Heart right ventricle (tissue), 16 donors: ENCODE results near the gene RAI1. TPM values are rescaled to one million over a fixed set of nuclear protein-coding genes. Genes with fewer than 3 reads are reported as not detected.

Experiments used
- ATAC-seq, 8 donors: fragments of 200-7000 bp; cut with Tn5 transposase; one replicate each; pipeline ENCODE4 v1.9.1; 2020; ENCODE audit warnings: mild to moderate bottlenecking in 8 of 8, moderate library complexity in 8 of 8, moderate number of reproducible peaks in 1 of 8
- DNase-seq, 2 donors: peaks; one replicate each; pipeline ENCODE4 v3.0.0-alpha.2; 2020
- H3K27ac ChIP-seq, 10 donors: fragments of 200-600 bp; sonication (generic) in 2 of 10; one replicate each; pipeline versions ENCODE4 v1.5.0 to v1.8.0; 2020 to 2022; ENCODE audit warnings: mild to moderate bottlenecking in 3 of 10
- H3K27me3 ChIP-seq, 7 donors: fragments of 200-600 bp; one replicate each; pipeline ENCODE4 v1.8.0; 2021 to 2022; ENCODE audit warnings: mild to moderate bottlenecking in 2 of 7
- H3K36me3 ChIP-seq, 9 donors: fragments of 200-600 bp; sonication (generic) in 1 of 9; one replicate each; pipeline versions ENCODE4 v1.5.0 to v1.8.0; 2020 to 2022; ENCODE audit warnings: mild to moderate bottlenecking in 2 of 9
- H3K4me1 ChIP-seq, 9 donors: fragments of 200-600 bp; sonication (generic) in 1 of 9; one replicate each; pipeline versions ENCODE4 v1.5.0 to v1.8.0; 2020 to 2022; ENCODE audit warnings: mild to moderate bottlenecking in 4 of 9
- H3K4me3 ChIP-seq, 10 donors: fragments of 200-600 bp; sonication (generic) in 2 of 10; one replicate each; pipeline versions ENCODE4 v1.5.0 to v1.8.0; 2020 to 2022; ENCODE audit warnings: mild to moderate bottlenecking in 7 of 10, moderate library complexity in 2 of 10
- H3K9me3 ChIP-seq, 11 donors: fragments of 200-600 bp in 10 of 11; sonication (generic) in 2 of 11; one replicate each; pipeline versions ENCODE4 v1.5.0 to v1.8.0; 2013 to 2022; ENCODE audit warnings: mild to moderate bottlenecking in 2 of 11, control low read depth in 1 of 11, moderate library complexity in 1 of 11
- WGBS, 2 donors: extraction: QIAGEN DNeasy Blood & Tissue Kit; methylation state at CpG; one replicate each; pipeline ENCODE4 v1.1.7; 2013; ENCODE audit warnings: inconsistent platforms in 1 of 2; 5-methylcytosine and 5-hydroxymethylcytosine counted together
- intact Hi-C, 10 donors: fragments of 100-400 bp; cut with DNase I; formaldehyde crosslinking; loops; one replicate each; pipeline versions ENCODE4 v1.11.1 to v1.14.2; 2022
- polyA plus RNA-seq, 2 donors: library from polyadenylated mRNA; stranded (reverse); fragments of 200-250 nt; gene quantifications; one replicate each; pipeline ENCODE4 v1.2.3, GENCODE V29; 2013
- total RNA-seq, 10 donors: library from RNA; stranded (reverse); fragmentation: NEBNext Ultra II Directional in 3 of 10; extraction: Animal tissue kit (Norgen Biotek cat#: 25700) in 3 of 10; gene quantifications; one replicate each; pipeline versions ENCODE4 v1.2.1 to v1.2.4, GENCODE V29; 2021 to 2023
- TF ChIP-seq, protein P1 (sequence below), 9 donors: fragments of 200-600 bp; sonication (generic) in 2 of 9; IDR thresholded peaks; one replicate each; pipeline versions ENCODE4 v1.5.0 to v1.8.0; 2021 to 2022; ENCODE audit warnings: antibody characterized with exemption in 9 of 9, mild to moderate bottlenecking in 5 of 9, moderate library complexity in 1 of 9
- donor health status: Arrhythmogenic right ventricular cardiomyopathy.
- donor health status: ischemic (EF 13 %, LVEDD 7.1; RV severe dilation, severe dysfunction).
- donor health status: healthy with polysubstance abuse.
- donor health status: DM: no; HTN: yes; CAD: no.
- donor health status: DM: no; HTN: no; CAD: no.
- donor health status: ischemic (EF 25% LVEDD 6.9; RV normal size, moderate dysfunction).
- donor health status: ischemic (EF 25% LVEDD 5.7; RV mildly dilated, moderate dysfunction).
- donor health status: healthy.
- donor health status: DM: yes; HTN: yes; CAD: no.
- donor health status: Ischemic cardiomyopathy.
- donor health status: ischemic (EF 35%, LVEDD 5.7; RV mildly dilated, moderate dysfunction).
- donor health status: nonischemic (EF 11% LVEDD 7.7; RV severe dilation, severe dysfunction).
- donor health status: DM: yes; HTN: yes; CAD: no.
- donor health status: PGD.
- donor health status: ischemic (EF 29% LVEDD 5.4; RV normal size, mild dysfunction).
- donor health status: nonischemic (EF 23%, LVEDD 6.1; RV moderate dilation, normal function).

The RAI1 gene
- total and polyA plus RNA-seq, 12 donors = 13.8 to 32.0 (median 19.8) TPM

DNA sequence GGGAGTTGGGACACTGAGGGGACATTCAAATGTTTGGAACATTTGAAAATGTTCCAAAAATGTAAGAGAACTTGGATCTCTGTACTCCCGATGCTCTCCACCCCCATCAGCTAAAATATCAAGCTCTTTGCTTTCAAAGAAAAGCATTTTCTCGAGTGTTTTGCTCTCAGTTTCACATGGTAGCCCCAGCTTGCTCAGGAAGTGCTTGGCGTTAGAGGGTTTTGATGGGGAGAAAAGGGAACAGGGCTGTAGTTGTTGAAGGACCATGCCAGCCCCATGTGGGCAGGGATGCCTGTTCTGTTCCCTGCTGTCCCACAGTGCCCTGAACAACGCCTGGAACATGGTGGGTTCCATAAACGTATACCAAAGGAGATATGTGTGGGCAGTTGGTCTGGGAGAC lies 37.0 kb downstream of the RAI1 start:
- intact Hi-C loops = no loop called here
- Histone ChIP-seq H3K9me3 (no peaks in the 10 kb centered on the region), H3K27me3 (peaks cover 0 to 18% (median 0%) of the 10 kb centered on the region in 7 donors), H3K4me1 (peaks cover 2 to 79% (median 38%) of the 10 kb centered on the region in 9 donors), H3K4me3 (no peak overlapping the region), H3K27ac (no peak overlapping the region), H3K36me3 (no peaks in the 10 kb centered on the region)
- 71 to 84% methylated on average over 5 of the region's 5 CpGs for WGBS, 2 donors
- ATAC-seq = no peak
- no peak for DNase-seq
- TF ChIP-seq, protein P1, sequence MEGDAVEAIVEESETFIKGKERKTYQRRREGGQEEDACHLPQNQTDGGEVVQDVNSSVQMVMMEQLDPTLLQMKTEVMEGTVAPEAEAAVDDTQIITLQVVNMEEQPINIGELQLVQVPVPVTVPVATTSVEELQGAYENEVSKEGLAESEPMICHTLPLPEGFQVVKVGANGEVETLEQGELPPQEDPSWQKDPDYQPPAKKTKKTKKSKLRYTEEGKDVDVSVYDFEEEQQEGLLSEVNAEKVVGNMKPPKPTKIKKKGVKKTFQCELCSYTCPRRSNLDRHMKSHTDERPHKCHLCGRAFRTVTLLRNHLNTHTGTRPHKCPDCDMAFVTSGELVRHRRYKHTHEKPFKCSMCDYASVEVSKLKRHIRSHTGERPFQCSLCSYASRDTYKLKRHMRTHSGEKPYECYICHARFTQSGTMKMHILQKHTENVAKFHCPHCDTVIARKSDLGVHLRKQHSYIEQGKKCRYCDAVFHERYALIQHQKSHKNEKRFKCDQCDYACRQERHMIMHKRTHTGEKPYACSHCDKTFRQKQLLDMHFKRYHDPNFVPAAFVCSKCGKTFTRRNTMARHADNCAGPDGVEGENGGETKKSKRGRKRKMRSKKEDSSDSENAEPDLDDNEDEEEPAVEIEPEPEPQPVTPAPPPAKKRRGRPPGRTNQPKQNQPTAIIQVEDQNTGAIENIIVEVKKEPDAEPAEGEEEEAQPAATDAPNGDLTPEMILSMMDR (IDR thresholded peaks at IDR 0.05) = no peak

DNA sequence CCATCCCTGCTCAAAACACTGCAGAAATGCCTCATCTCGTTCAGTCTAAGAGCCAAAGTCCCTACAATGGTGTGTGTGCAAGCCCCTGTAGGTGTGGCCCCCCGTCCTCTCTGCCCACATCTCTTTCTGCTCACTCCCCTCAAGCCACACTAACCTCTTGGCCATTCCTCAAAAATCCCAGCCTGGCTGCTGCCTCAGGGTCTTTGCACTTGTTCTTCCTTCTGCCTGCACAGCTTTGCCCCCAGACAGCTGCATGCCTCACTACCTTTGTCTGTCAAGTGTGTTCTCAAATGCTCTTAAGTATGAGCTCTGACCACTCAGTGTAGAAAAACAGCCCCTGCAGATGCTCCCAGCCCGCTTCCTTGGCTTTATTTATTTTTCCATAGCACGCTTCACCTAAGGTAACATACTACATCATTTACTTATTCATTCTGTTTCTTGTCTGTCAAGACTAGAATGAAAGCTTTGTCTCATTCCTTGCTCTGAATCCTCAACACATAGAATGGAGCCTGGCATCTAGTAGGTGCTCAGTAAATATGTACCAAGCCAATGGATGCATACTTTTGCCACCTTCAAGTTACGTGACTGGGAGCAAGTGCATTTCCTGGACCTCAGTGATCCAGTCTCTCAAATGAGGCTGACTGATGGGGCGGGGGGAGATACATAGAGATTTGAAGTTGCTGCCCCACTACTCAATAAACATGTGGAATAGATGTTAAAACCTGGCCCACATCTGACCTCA lies 38.1 kb downstream of the RAI1 start:
- Histone ChIP-seq H3K27me3 (peaks cover 0 to 29% (median 0%) of the 10 kb centered on the region in 7 donors), H3K9me3 (no peaks in the 10 kb centered on the region), H3K4me3 (no peak overlapping the region), H3K4me1 (peaks cover under 1 to 77% (median 27%) of the 10 kb centered on the region in 9 donors), H3K36me3 (no peaks in the 10 kb centered on the region), H3K27ac (peak overlapping the region in 6 of 10 donors; percentile 5 to 59 (median 44))
- TF ChIP-seq, protein P1 (IDR thresholded peaks at IDR 0.05) = no peak
- intact Hi-C loops = no loop called here
- no peak for DNase-seq
- no peak for ATAC-seq
- WGBS, 2 donors = 92% methylated on average over 6 of the region's 6 CpGs

DNA sequence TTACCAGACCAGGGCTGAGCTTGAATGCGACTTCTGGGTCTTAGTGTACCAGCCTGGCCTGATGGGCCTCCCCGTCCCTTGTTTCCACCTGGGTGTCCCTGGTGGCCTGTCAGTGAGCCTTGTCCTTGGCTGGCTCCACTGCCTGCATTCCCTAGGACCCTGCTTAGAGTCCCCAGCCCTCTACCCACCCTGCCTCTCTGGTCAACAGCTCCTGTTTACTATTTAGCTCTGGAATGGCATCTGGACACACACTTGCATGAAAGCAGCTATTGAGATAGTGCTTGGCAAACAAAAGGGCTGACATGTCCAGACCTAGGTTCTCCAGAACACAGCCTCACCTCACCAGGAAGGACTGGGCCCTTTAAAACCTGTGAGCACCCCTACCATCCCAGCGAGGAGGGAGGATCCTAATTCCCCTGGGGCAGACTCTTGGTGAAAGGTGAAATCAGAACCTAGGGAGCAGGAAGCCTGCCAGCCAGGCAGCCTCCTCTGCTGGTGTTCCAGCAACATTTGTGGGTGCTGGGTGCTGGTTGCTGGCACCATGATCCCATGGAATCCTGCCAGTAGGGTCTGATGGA lies 38.8 kb downstream of the RAI1 start:
- H3K27ac ChIP-seq = peak overlapping the region in 6 of 10 donors; percentile 5 to 59 (median 44)
- TF ChIP-seq, protein P1 (IDR thresholded peaks at IDR 0.05) = no peak
- H3K4me1 ChIP-seq = peaks cover 2 to 78% (median 27%) of the 10 kb centered on the region in 9 donors
- intact Hi-C loops = no loop called here
- no peak for DNase-seq
- ATAC-seq = peak in 1 of 8 donors; percentile 39
- no peaks in the 10 kb centered on the region for H3K9me3 ChIP-seq
- no peak overlapping the region for H3K4me3 ChIP-seq
- peaks cover 0 to 33% (median 0%) of the 10 kb centered on the region in 7 donors for H3K27me3 ChIP-seq
- H3K36me3 ChIP-seq = no peaks in the 10 kb centered on the region
- 46 to 74% methylated on average over 3 of the region's 3 CpGs for WGBS, 2 donors

DNA sequence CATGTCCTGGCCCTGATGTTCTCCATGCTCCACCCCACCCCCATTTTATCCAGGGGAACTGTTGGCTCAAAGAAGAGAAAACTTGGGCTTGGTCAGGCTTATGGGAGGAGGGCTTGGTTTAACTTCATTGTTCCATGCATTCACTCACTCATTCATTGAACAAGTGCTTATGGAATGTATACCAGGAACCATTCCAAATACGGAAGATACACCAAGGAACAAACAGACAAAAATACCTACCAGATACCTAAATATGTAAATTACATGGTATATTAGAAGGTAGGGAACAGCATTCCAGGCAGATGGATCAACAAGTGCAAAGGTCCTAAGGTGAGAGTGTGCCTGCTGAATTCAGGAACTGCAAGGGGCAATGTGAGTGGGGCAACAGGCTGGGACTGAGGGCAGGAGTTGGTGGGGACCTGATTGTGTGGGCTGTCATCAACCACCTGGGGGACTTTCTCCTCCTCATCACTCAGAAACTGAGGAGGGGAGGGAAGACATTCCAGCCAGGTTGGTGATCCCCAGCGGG lies 39.9 kb downstream of the RAI1 start:
- 93 to 99% methylated on average over 2 of the region's 2 CpGs for WGBS, 2 donors
- TF ChIP-seq, protein P1 (IDR thresholded peaks at IDR 0.05) = no peak
- Histone ChIP-seq H3K4me1 (peaks cover 9 to 81% (median 39%) of the 10 kb centered on the region in 9 donors), H3K36me3 (no peaks in the 10 kb centered on the region), H3K4me3 (no peak overlapping the region), H3K27ac (no peak overlapping the region), H3K9me3 (no peaks in the 10 kb centered on the region), H3K27me3 (peaks cover 0 to 33% (median 0%) of the 10 kb centered on the region in 7 donors)
- DNase-seq (no peak), ATAC-seq (no peak)
- intact Hi-C loops = no loop called here
